Measurements from ENCODE around the gene IFT81. TPM values are rescaled to one million over a fixed set of nuclear protein-coding genes. Genes with fewer than 3 reads are reported as not detected.
A peak's percentile ranks its signal among the peaks of the same experiment; 100 is the strongest.

Gene IFT81
- polyA plus RNA-seq, 3 donors, result 0.39 to 0.97 (median 0.47) TPM

GRCh38 chr12:110262442-110263388 lies 138.6 kb downstream of the IFT81 start:
- intact Hi-C loops (cut with micrococcal nuclease), result no loop called here
- 100% methylated on average over 2 of the region's 17 CpGs for WGBS (ENCODE audit: insufficient coverage)
- Histone ChIP-seq H3K4me2 (replicated peaks; ENCODE audit: extremely low read depth, low read length, poor library complexity, severe bottlenecking) (peak overlapping the region; percentile 1), H3K27me3 (ENCODE audit: control insufficient read depth in 2 of 2, insufficient read depth in 2 of 2, low read length in 2 of 2) (no peaks in the 10 kb centered on the region), H3K4me1 (ENCODE audit: control insufficient read depth in 1 of 2, insufficient read depth in 2 of 2, low read length in 2 of 2) (peaks cover 23 to 30% of the 10 kb centered on the region in 2 donors), H3K79me2 (ENCODE audit: insufficient read depth, low read length) (no peaks in the 10 kb centered on the region), H4K20me1 (ENCODE audit: insufficient read depth, low read length) (no peaks in the 10 kb centered on the region), H3K27ac (ENCODE audit: low read depth in 1 of 2, low read length in 2 of 2) (no peak overlapping the region), H3K4me3 (replicated peaks in 1 of 3; ENCODE audit: low read depth in 2 of 3, low read length in 3 of 3) (no peak overlapping the region), H3K9ac (ENCODE audit: insufficient read depth, low read length, poor library complexity, severe bottlenecking) (no peak overlapping the region), H3K36me3 (replicated peaks in 1 of 2; ENCODE audit: control insufficient read depth in 1 of 2, insufficient read depth in 2 of 2, low read length in 2 of 2) (no peaks in the 10 kb centered on the region), H2AFZ (ENCODE audit: insufficient read depth, low read depth, low read length, poor library complexity, severe bottlenecking) (no peak overlapping the region), H3K9me3 (replicated peaks in 1 of 2; ENCODE audit: control insufficient read depth in 1 of 2, insufficient read depth in 1 of 2, low read length in 2 of 2) (no peaks in the 10 kb centered on the region)
- no peaks in the 10 kb centered on the region for H3K9me3 Mint-ChIP-seq
- H3K4me3 Mint-ChIP-seq, result peak overlapping the region in 1 of 2 donors; percentile 43
- H3K36me3 Mint-ChIP-seq, result no peaks in the 10 kb centered on the region
- H3K4me1 Mint-ChIP-seq, result peaks cover 29% of the 10 kb centered on the region
- H3K27me3 Mint-ChIP-seq (ENCODE audit: low read depth in 3 of 3), result peaks cover 1 to 4% (median 2%) of the 10 kb centered on the region in 3 donors
- peak overlapping the region in 3 of 7 donors; percentile 43 to 68 (median 62) for H3K27ac Mint-ChIP-seq
- DNase-seq, result peak in 2 of 3 donors; percentile 54 to 69
- no peak for TF ChIP-seq CTCF (IDR thresholded peaks at IDR 0.05)

GRCh38 chr12:110266381-110266960 lies 142.3 kb downstream of the IFT81 start:
- Histone ChIP-seq H3K79me2 (ENCODE audit: insufficient read depth, low read length) (no peaks in the 10 kb centered on the region), H4K20me1 (ENCODE audit: insufficient read depth, low read length) (no peaks in the 10 kb centered on the region), H3K27me3 (ENCODE audit: control insufficient read depth in 2 of 2, insufficient read depth in 2 of 2, low read length in 2 of 2) (no peaks in the 10 kb centered on the region), H2AFZ (ENCODE audit: insufficient read depth, low read depth, low read length, poor library complexity, severe bottlenecking) (peak overlapping the region; percentile 53), H3K9me3 (replicated peaks in 1 of 2; ENCODE audit: control insufficient read depth in 1 of 2, insufficient read depth in 1 of 2, low read length in 2 of 2) (no peaks in the 10 kb centered on the region), H3K4me1 (ENCODE audit: control insufficient read depth in 1 of 2, insufficient read depth in 2 of 2, low read length in 2 of 2) (peaks cover 21 to 26% of the 10 kb centered on the region in 2 donors), H3K36me3 (replicated peaks in 1 of 2; ENCODE audit: control insufficient read depth in 1 of 2, insufficient read depth in 2 of 2, low read length in 2 of 2) (no peaks in the 10 kb centered on the region), H3K9ac (ENCODE audit: insufficient read depth, low read length, poor library complexity, severe bottlenecking) (no peak overlapping the region), H3K4me2 (replicated peaks; ENCODE audit: extremely low read depth, low read length, poor library complexity, severe bottlenecking) (peak overlapping the region; percentile 50), H3K27ac (ENCODE audit: low read depth in 1 of 2, low read length in 2 of 2) (peak overlapping the region in 1 of 2 donors; percentile 15), H3K4me3 (replicated peaks in 1 of 3; ENCODE audit: low read depth in 2 of 3, low read length in 3 of 3) (peak overlapping the region in 1 of 3 experiments; percentile 31)
- H3K4me1 Mint-ChIP-seq, result peaks cover 37% of the 10 kb centered on the region
- no peak for DNase-seq
- peak overlapping the region in 1 of 2 donors; percentile 84 for H3K4me3 Mint-ChIP-seq
- no peak for TF ChIP-seq CTCF (IDR thresholded peaks at IDR 0.05)
- H3K27ac Mint-ChIP-seq, result peak overlapping the region in 4 of 7 donors; percentile 14 to 62 (median 38)
- no peaks in the 10 kb centered on the region for H3K36me3 Mint-ChIP-seq
- H3K9me3 Mint-ChIP-seq, result peaks cover 0 to 1% (median 0%) of the 10 kb centered on the region in 7 donors
- no CpG with 5 or more reads among the region's 5 CpGs for WGBS (ENCODE audit: insufficient coverage)
- intact Hi-C loops (cut with micrococcal nuclease), result no loop called here
- H3K27me3 Mint-ChIP-seq (ENCODE audit: low read depth in 3 of 3), result peaks cover 5 to 6% (median 6%) of the 10 kb centered on the region in 3 donors

Measured in CD14-positive monocyte (primary cell).